ENCODE data around the gene TCHP.
"Not testable (repeated sequence)": the region's sequence is repeated elsewhere in the genome, so short reads cannot be mapped to it uniquely, and the experiment has no call there.

TCHP gene

DNA sequence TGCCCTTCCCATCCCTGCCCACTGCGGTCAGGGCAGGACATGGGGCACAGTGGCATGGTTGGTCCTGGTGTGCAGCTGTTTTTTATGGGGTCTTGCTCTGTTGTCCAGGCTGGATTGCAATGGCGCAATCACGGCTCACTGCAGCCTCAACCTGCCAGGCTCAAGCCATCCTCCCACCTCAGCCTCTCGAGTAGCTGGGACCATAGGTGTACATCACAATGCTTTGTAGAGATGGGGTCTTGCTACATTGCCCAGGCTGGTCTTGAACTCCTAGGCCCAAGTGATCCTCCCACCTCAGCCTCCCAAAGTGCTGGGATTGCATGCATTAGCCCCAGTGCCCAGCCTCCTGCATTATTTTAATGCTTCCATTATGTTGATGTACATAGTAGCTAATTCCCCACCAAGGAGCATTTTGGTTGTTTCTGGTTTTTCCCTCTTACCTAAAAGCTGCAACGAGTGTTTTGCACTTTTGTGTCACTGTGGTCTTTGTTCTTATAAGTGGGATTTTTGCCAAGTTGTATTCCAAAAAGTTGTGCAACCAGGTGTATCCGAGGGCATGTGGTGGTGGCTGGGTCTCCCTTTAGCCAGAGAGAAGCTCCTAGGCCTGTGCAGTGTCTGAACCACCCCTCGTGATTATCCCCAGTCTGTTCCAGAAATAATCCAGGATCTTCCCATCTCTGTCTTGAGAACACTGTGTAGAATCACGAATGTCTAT lies 10.3 kb downstream of the TCHP start:
- DNase-seq (ENCODE audit: low read depth), result no peak

DNA sequence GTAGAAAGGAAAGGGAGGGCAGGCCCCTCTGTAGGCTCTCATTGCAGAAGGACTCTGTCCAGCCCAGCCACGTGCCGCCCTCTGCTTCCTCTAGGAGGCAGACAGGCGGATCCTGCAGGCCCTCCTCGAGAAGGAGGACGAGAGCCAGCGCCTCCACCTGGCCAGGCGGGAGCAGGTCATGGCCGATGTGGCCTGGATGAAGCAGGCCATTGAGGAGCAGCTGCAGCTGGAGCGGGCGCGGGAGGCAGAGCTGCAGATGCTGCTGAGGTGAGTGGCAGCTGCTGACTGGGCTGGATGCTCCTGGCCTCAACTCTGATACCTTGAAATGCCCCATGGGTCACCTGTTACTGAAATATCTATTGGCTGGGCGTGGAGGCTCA lies 10.9 kb downstream of the TCHP start:
- no peak for DNase-seq (ENCODE audit: low read depth)

DNA sequence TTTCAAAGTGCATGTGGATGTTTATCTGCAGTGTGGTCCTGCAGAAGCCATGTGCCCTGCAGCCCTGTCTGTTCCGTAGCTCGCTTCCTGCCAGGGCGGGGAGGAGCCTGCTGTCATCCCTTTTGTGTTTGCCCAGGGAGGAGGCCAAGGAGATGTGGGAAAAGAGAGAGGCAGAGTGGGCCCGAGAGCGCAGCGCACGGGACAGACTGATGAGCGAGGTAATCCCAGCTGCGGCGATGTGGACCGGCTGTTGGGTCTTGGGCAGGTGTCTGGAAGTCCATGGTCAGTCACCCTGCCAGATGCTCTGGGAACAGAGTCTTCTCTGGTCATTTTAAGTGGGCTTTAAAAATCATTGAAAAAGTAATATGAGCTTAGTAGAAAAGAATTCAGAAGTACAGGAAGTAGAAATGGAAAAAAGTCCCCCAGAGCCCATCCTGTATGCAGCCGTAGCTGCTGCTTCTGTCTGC lies 12.8 kb downstream of the TCHP start:
- no peak for DNase-seq (ENCODE audit: low read depth)

DNA sequence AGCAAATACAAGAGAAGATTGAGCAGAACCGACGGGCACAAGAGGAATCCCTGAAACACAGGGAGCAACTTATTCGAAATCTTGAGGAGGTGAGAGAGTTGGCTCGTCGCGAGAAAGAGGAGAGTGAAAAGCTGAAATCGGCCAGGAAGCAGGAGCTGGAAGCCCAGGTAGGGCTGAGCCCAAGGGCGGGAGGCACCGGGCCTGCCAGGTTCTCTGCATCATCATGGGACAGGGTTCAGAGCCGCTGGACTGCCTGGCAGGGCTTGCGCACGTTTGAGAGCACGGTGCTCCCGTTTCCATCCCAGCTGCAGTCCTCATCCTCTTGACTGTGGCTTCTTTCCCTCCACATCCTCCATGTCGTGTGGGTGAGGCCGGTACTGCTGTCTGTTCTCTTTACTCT lies 14.4 kb downstream of the TCHP start:
- DNase-seq (ENCODE audit: low read depth), result no peak

DNA sequence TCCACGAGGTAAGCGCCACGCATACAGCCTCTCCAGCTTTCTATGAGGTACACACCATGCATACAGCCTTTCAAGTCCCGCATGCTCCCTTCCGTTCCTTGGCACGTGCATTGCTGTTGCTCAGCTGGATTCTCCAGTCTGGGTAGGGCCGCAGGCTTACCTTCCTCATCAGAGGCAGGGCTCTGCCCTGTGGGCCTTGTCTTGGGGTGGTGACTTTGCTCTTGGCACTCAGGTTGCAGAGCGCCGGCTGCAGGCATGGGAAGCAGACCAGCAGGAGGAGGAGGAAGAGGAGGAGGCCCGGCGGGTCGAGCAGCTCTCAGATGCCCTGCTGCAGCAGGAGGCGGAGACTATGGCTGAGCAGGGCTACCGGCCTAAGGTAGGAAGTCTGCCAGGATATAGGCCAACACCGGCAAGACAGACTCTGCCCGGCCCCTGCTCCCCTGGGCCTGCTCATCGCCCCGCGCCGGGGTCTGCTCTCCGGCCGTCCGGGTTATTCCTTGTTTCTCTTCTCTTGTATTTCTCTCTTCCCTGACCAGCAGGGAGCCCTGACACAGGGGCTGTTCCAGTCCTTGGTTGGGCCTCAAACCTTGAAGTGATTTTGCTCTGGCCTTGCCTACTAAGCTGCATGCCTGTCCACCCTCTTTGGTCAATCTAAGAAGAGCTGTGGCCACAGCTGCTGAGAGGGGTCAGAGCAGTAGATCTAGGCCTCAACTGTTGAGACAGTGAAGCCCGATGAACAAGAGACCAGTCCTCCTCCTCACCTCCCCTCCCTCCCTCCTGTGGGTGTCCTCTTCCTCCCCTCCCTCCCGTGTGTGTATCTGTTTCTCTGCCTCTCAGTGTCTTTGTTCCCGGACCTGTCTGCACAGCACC lies 15.3 kb downstream of the TCHP start:
- no peak for DNase-seq (ENCODE audit: low read depth)

DNA sequence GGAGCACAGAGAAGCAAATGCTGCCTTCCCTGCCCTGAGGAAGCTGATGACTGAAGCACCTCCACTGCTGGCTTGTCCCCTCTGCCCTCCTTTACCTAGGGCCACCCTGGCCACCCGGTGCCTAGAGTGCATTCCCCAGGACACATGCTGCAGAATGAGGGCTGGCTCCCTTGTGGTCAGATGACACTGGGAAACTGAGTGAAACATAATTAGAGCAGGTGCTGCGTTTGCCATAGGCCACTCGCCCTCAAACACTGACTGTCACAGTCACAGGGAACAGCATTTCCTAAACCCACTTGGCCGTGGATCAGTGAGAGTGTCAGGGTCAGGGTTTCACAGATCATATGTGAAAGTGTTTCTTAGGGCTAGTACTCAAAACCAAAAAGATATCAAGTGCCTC lies 16.0 kb downstream of the TCHP start:
- DNase-seq (ENCODE audit: low read depth), result no peak

DNA sequence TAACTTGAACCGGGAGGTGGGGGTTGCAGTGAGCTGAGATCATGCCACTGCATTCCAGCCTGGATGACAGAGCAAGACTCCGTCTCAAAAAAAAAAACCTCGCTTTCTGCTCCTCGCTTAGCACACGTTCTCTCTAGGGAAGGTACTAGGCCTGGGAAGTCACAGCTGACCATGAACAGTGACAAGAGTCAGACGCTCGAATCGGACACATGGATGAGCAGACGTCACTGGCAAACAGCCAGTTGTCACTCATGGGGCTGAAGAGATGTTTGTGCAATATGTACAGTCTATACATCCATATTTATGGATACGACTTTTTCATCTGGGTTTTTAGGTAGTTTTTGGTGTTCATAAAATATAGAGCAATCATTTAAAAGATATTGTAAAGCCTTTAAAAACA lies 19.4 kb downstream of the TCHP start:
- DNase-seq (ENCODE audit: low read depth), result no peak

DNA sequence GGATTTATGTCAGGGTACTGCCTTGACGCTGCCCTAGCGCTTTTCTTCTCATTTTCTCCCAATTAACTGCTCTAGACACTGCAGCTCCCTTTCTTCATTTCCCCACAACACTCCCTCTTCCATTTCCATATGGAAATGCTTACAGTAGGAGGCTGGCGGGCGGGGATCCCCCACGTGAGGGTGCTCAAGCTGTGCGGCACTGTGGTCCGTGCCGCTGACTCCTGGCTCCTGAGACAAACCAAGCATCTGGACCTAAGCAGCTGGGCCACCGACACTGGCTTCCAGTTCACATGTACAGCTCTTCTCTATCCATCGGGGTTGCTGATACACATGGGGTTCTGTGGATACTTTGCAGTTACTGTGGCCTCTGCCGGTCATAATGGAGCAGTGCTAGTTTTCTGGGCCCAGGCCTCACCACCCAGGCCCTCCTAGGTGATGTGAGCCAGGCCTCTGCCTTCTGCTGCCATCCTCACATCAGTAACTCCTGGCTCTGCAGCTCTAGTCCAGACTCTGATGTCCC lies 20.2 kb downstream of the TCHP start:
- no peak for DNase-seq (ENCODE audit: low read depth)

DNA sequence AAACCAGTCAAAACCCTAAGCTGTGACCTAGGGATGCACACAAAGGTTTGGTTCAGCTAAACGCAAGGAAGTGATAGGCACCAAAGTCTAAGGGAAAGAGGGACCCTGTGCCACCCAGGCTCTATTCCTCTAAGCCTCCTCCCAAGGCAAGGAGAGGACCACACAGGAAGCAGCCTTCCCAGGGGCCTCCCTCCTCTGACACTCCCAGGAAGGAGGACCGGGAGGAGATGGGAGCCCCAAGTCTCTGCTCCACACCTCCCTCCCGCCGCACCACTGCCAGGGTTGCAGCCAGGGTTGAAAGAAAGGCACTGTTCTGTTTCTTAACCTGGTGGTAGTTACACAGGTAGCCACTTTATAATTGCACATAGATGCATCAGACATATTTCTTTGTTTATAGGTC lies 21.9 kb downstream of the TCHP start:
- no peak for DNase-seq (ENCODE audit: low read depth)

DNA sequence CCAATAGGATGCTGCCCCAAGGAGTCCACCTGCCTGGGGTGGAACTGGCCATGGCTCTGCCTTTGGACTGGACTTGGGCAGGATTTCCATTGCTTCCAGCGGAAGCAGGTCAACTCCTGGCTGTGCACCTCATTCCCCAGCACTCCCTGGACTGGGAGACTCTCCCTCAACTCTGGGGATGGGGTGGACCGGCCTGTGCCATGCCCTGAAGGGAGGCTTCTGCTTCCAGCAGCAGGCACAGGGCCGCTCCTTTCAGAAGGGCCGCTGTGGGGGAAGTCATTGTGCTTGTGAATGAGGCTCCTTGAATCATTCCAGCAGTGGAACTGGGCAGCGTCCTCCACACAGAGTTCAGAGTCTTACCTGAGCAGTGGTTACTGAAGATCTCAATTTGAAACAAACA lies 23.0 kb downstream of the TCHP start:
- no peak for DNase-seq (ENCODE audit: low read depth)

DNA sequence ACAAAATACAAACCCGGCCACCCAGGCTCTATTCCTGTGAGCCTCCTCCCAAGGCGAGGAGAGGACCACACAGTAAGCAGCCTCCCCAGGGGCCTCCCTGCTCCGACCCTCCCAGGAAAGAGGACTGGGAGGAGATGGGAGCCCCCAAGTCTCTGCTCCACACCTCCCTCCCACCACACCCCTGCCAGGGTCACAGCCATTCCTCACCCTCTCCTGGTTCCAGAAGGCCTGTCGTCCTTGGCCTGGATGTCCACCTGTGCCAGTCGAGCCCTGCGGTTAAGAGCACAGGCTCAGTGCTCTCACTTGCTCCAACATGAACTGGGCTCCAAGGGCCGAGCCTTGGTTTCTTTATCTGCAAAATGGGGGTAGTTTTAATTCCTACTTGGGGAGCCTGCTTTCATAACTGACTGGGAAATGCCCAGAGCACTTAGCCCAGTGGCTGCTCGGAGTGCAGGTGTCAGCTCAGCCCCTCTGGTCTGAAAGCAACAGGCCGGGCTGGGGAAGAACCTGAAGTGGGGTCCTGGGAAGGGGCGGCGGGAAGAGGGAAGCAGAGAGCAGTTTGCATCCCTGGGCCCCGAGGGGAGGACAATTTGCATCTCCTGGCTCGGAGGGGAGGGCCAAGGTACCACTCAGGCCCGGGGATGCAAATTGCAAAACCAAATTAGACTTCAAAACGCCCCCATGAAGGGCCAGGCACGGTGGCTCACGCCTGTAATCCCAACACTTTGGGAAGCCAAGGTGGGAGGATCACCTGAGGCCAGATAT lies 23.6 kb downstream of the TCHP start:
- DNase-seq (ENCODE audit: low read depth), result no peak

DNA sequence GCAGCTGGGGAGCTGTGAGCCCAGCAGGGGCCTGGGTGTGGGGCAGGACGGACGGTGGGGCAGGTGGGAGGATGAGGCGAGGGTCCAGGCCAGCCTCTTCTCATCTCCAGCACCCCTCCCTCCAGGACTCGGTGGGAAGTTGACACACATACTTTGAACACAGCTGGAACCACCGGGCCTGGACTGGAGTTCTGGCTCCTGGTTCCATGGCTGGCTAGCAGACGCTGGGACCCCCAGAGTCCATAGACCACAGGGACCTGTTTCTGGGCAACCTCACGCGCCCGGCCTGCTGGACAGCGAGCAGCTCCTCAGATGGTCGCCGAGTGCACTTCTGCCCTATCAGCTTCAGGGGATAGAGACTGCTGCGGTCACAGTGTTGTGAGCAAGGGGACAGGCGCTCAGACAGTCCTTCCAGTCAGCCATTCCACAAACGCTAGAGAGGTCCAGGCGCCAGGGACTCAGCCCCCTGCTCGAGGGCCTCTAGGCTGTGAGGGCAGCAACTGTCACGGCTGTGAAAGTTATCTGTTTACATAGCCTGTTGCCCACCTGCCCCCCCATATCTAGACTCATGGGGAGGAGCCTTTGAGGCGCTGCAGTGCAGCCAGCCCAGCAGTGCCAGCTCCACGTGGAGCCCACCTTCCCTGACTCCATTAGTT lies 25.2 kb downstream of the TCHP start:
- DNase-seq (ENCODE audit: low read depth), result no peak

DNA sequence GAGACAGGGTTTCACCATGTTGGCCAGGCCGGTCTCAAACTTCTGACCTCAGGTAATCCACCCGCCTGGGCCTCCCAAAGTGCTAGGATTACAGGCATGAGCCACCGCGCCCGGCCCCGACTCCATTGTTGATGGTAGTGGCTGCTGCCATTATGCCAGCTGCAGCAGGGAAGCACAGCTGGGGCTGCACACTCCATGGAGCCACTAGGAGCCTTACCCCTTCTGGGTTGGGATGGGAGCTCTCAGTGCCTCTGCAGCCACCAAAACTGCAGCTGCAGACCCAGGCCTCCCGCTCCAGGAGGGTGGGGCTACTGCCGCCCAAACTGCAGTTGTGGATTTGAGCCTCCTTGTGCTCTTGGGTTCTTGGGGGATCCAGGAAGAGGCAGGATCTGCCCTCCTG lies 25.9 kb downstream of the TCHP start:
- DNase-seq (ENCODE audit: low read depth), result no peak

DNA sequence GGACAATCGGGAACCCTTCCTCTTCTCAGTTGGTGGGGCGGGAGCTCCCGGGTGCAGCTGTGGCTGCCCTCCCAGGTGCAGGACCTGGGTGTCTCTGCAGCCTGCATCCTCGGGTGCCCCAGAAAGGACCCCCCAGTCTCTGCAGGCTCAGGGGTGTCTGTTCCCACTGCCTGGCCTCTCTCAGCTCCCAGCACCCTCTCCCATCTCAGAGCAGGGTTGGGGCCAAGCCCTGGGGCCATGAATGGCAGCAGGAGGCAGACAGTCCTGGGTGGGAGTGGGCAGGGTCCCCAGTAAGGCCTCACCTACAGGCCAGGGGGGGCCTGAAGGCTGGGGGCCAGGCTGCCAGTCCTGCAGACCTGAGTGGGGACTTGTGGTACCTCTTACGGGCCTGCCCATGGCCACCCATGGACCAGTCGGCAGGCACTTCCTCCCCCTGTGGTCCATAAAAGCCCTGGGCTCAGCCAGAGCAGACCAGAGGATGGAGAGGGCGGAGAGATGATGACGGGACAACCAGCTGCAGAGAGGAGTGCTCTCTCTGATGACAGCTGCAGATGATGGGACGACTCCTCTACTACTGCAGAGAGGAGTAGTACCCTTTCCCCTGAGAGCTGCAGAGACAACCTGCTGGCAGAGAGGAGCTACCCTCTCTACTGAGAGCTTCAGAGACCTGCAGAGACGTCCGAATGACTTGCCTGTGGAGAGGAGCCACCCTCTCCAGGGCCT lies 26.6 kb downstream of the TCHP start:
- DNase-seq (ENCODE audit: low read depth), result no peak

DNA sequence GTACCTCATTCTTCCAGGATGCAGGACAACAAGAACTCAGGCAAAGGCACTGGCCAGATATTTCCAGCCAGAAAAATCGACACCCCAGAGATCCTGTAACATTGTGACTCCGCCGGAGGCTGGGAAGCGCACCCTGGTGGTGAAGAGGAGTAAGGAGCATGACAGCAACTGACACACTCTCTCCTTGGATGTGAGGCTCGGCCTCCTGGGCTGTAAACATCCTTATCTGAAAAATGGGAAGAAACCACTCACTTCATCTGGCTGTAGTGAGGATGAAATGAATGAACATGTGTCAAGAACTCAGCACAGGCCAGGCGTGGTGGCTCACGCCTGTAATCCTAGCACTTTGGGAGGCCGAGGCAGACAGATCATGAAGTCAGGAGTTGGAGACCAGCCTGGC lies 27.5 kb downstream of the TCHP start:
- DNase-seq (ENCODE audit: low read depth), result peak; percentile 10

DNA sequence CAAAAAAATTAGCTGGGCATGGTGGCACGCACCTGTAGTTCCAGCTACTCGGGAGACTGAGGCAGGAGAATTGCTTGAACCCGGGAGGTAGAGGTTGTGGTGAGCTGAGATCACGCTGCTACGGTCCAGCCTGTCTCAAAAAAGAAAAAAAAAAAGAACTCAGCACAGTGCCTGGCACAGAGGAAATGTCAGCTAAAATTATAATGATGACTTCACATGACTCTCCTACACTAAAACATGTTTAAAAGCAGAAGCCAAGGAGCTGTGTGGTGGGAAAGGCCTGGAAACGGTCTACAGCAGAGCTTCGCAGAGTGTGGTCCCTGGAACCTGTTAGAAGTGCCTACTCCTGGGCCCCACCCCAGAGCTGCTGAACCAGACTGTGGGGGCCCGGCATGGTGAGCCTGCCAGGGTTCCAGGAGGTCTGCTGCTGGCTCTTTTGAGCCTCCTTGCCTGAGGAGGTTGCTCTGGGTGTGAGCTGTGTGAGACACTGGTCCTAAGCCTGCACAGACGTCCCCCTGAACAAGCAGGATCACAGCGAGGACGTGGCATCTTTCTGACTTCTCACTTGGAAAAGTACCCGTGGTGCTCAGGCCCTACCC lies 28.1 kb downstream of the TCHP start:
- DNase-seq (ENCODE audit: low read depth), result no peak

DNA sequence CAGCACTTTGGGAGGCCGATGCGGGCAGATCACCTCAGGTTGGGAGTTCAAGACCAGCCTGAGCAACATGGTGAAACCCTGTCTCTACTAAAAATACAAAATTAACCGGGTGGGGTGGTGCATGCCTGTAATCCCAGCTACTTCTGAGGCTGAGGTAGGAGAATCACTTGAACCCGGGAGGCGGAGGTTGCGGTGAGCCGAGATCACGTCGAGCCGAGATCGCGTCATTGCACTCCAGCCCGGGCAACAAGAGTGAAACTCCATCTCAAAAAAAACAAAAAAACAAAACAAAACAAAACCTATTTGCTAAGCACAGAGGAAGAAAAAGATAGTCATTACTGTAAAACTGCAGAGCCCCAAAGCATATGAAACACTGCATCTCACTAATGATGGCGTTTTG lies 29.3 kb downstream of the TCHP start:
- not testable (repeated sequence) for DNase-seq (ENCODE audit: low read depth)

DNA sequence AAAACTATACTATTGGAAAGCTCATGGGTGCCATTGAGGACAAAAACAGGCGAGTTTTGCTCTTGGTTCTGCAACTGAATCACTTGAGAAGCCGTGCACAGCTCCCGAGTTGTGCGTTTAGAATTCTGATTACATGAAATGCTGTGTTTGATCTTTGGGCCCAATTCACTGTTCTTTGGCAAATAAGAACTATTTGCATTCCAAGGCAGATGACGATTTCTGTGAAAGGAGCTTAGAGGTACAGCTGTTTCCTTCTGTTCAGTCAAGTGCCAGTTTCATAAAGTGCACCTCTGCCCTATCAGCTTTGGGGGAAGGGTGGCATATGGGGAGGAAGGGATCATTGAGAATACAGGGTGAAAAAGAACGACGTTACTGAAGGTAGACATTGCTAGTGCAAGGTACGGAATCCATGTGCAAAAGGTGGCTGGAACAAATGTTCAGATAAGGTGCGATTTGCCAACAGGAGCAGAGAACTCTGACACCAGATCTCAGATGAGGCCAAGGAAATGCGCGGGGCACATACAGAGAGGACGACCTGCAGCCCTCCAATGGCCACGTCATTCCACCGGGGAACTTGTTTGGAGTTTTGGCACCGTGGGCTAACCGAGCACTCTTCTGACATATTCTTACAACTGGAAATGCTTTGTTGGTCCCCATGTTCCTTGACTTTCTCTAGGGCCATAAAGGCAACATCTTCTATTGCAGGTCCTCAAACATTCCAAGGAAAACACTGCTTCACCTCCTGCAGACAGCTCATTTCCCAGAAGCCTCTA lies 30.1 kb downstream of the TCHP start:
- DNase-seq (ENCODE audit: low read depth), result no peak

DNA sequence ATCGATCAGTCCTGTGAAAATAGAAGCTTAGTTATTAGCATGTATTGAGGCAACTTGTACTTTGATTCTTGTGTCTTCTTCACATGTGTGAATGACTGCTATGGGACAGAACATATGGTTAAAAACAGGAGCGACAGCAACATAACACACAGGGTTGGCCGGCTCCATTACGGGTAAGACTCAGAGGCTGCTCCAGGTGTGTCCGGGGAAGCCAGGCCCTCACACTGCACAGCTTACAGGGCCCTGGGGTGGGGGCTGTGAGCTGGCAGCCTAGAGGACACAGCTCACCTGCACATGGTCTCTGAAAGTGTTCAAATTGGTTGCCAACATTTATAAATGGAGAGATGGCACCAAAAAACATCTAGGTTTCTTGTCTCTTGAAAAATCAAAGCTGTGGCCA lies 31.1 kb downstream of the TCHP start:
- DNase-seq (ENCODE audit: low read depth), result no peak

DNA sequence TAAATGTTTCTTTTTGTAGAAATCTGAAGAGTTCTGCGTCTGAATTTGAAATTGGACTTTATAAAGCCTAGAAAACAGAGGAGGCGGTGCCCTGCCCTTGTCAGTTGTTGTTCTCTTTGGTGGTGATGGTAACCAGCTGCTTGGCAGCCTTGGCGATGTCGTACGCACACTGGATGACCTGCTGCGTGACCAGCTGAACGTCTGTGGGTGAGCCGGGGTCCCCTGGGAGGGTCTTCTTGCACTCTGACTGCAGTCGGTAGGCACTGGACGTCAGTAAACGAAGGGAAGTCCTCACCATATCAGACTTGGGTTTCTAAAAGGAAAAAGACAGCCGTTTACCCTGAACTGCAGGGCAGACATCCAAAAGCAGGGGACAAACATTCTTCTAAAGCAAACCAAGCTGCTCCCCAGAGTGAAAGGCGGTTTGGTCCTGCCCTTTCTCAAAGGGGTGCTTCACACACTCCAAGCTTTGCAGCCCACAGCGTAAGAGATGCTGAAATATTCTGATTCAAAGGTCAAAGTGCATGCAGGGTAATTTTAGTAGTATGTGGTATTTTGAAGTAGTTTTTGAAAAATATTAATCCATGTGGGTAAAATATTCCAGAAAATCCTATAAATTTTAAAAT lies 32.9 kb downstream of the TCHP start:
- DNase-seq (ENCODE audit: low read depth), result no peak
